ENCODE data around the gene FOXL1. TPM values are rescaled to one million over a fixed set of nuclear protein-coding genes. Genes with fewer than 3 reads are reported as not detected.

Gene FOXL1
- total RNA-seq, 1 donor: 2.5 TPM

- Histone ChIP-seq H3K4me3 (ENCODE audit: insufficient read depth, low read length) (peak overlapping the region; percentile 9), H3K4me1 (ENCODE audit: insufficient read depth, low read length) (peaks cover 43% of the 10 kb centered on the region), H4K20me1 (ENCODE audit: insufficient read depth, low read length) (no peaks in the 10 kb centered on the region), H3K36me3 (ENCODE audit: insufficient read depth, low read length) (no peaks in the 10 kb centered on the region), H3K27ac (ENCODE audit: low read depth, low read length) (peak overlapping the region; percentile 91), H3K79me2 (ENCODE audit: insufficient read depth, low read length) (peaks cover 13% of the 10 kb centered on the region), H3K4me2 (ENCODE audit: insufficient read depth, low read length) (peak overlapping the region; percentile 53), H3K27me3 (ENCODE audit: insufficient read depth, low read length) (no peaks in the 10 kb centered on the region), H3K9me3 (ENCODE audit: low read depth, low read length) (no peaks in the 10 kb centered on the region), H2AFZ (ENCODE audit: low read length) (no peak overlapping the region)
- TF ChIP-seq, protein P1, sequence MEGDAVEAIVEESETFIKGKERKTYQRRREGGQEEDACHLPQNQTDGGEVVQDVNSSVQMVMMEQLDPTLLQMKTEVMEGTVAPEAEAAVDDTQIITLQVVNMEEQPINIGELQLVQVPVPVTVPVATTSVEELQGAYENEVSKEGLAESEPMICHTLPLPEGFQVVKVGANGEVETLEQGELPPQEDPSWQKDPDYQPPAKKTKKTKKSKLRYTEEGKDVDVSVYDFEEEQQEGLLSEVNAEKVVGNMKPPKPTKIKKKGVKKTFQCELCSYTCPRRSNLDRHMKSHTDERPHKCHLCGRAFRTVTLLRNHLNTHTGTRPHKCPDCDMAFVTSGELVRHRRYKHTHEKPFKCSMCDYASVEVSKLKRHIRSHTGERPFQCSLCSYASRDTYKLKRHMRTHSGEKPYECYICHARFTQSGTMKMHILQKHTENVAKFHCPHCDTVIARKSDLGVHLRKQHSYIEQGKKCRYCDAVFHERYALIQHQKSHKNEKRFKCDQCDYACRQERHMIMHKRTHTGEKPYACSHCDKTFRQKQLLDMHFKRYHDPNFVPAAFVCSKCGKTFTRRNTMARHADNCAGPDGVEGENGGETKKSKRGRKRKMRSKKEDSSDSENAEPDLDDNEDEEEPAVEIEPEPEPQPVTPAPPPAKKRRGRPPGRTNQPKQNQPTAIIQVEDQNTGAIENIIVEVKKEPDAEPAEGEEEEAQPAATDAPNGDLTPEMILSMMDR (IDR thresholded peaks at IDR 0.05; ENCODE audit: extremely low read depth, low read depth, low read length): peak; percentile 12
- DNase-seq (ENCODE audit: insufficient read length, low spot score, missing footprints): peak; percentile 76
Measured at GRCh38 chr16:86608301-86608747, 30.0 kb downstream of the FOXL1 start.

DNA sequence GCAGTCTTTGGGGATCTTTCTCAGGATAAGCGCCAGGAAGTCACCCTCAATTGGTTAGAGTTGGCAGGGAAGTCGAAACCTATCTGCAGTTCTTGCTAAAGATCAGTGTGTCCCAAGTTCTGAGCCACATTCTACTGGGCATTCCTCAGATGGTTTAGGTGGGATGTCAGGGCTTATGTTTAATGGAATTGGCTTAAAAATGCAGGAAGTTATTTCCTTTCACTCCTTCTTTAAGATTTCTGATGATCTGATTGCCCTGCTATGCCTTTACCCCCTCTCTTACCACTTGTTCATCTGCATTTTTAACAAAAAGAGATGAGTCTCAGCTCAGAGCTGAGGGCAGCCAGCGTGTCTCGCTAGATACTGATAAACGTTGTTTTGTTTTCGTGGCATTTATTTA, 30.8 kb downstream of the FOXL1 start:
- DNase-seq (ENCODE audit: insufficient read length, low spot score, missing footprints): peak; percentile 93
- H3K79me2 ChIP-seq (ENCODE audit: insufficient read depth, low read length): peaks cover 13% of the 10 kb centered on the region
- no peaks in the 10 kb centered on the region for H3K36me3 ChIP-seq (ENCODE audit: insufficient read depth, low read length)
- TF ChIP-seq, protein P1 (IDR thresholded peaks at IDR 0.05; ENCODE audit: extremely low read depth, low read depth, low read length): no peak
- peak overlapping the region; percentile 9 for H3K4me3 ChIP-seq (ENCODE audit: insufficient read depth, low read length)
- H2AFZ ChIP-seq (ENCODE audit: low read length): no peak overlapping the region
- peak overlapping the region; percentile 53 for H3K4me2 ChIP-seq (ENCODE audit: insufficient read depth, low read length)
- no peaks in the 10 kb centered on the region for H3K9me3 ChIP-seq (ENCODE audit: low read depth, low read length)
- H3K27ac ChIP-seq (ENCODE audit: low read depth, low read length): peak overlapping the region; percentile 91
- H3K4me1 ChIP-seq (ENCODE audit: insufficient read depth, low read length): peaks cover 43% of the 10 kb centered on the region
- no peaks in the 10 kb centered on the region for H4K20me1 ChIP-seq (ENCODE audit: insufficient read depth, low read length)
- no peaks in the 10 kb centered on the region for H3K27me3 ChIP-seq (ENCODE audit: insufficient read depth, low read length)

- no peaks in the 10 kb centered on the region for H4K20me1 ChIP-seq (ENCODE audit: insufficient read depth, low read length)
- no peaks in the 10 kb centered on the region for H3K36me3 ChIP-seq (ENCODE audit: insufficient read depth, low read length)
- TF ChIP-seq, protein P1 (IDR thresholded peaks at IDR 0.05; ENCODE audit: extremely low read depth, low read depth, low read length): no peak
- H3K4me1 ChIP-seq (ENCODE audit: insufficient read depth, low read length): peaks cover 43% of the 10 kb centered on the region
- no peak overlapping the region for H2AFZ ChIP-seq (ENCODE audit: low read length)
- H3K4me3 ChIP-seq (ENCODE audit: insufficient read depth, low read length): peak overlapping the region; percentile 3
- H3K4me2 ChIP-seq (ENCODE audit: insufficient read depth, low read length): peak overlapping the region; percentile 53
- DNase-seq (ENCODE audit: insufficient read length, low spot score, missing footprints): no peak
- no peaks in the 10 kb centered on the region for H3K9me3 ChIP-seq (ENCODE audit: low read depth, low read length)
- peaks cover 13% of the 10 kb centered on the region for H3K79me2 ChIP-seq (ENCODE audit: insufficient read depth, low read length)
- H3K27me3 ChIP-seq (ENCODE audit: insufficient read depth, low read length): no peaks in the 10 kb centered on the region
- peak overlapping the region; percentile 91 for H3K27ac ChIP-seq (ENCODE audit: low read depth, low read length)
Measured at GRCh38 chr16:86609661-86610060, 31.3 kb downstream of the FOXL1 start.

DNA sequence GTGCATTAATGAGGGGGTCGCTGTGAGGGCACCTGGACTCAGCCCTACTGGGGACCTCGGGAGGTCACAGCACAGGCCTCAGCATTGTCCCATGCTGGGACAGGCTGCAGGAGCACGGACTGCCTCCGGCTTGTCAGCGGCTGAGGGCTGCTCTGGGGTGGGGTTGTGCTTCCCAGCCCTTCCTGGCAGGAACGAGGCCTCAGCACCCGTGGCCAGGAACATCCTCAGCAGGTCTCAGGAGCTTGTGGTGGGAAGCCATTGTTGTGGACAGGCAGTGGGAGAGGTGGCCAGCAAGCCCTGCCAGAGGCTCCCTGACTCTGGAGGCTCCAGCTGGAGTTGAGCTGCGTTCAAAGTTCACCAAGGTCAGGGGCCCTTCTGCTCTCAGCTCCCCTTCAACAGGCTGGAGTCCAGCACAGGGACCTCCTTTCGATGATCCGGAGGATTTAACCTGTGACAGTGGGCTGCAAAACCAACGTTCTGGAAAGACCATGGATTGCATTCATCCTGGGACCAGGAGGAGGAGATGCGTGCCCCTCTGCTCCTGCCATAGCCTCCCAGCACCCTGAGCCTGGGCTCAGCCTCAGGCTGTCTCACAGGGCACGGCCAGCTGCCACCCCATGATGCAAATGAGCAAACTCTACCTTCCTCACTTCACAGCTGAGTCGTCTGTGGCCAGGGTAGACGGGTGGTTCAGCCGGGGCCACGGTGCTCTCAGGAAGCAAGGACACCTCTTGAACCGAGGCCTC, 32.6 kb downstream of the FOXL1 start:
- Histone ChIP-seq H3K36me3 (ENCODE audit: insufficient read depth, low read length) (no peaks in the 10 kb centered on the region), H3K4me1 (ENCODE audit: insufficient read depth, low read length) (peaks cover 43% of the 10 kb centered on the region), H3K79me2 (ENCODE audit: insufficient read depth, low read length) (peaks cover 15% of the 10 kb centered on the region), H2AFZ (ENCODE audit: low read length) (peak overlapping the region; percentile 66), H3K27ac (ENCODE audit: low read depth, low read length) (peak overlapping the region; percentile 91), H4K20me1 (ENCODE audit: insufficient read depth, low read length) (no peaks in the 10 kb centered on the region), H3K4me2 (ENCODE audit: insufficient read depth, low read length) (peak overlapping the region; percentile 60), H3K4me3 (ENCODE audit: insufficient read depth, low read length) (peak overlapping the region; percentile 35), H3K9me3 (ENCODE audit: low read depth, low read length) (no peaks in the 10 kb centered on the region), H3K27me3 (ENCODE audit: insufficient read depth, low read length) (no peaks in the 10 kb centered on the region)
- no peak for DNase-seq (ENCODE audit: insufficient read length, low spot score, missing footprints)
- TF ChIP-seq, protein P1 (IDR thresholded peaks at IDR 0.05; ENCODE audit: extremely low read depth, low read depth, low read length): no peak

Measured in osteoblast (primary cell).